Parathyroid adenoma (tissue), 2 donors: ENCODE measurements around the gene EXOC3L1.
A peak's percentile ranks its signal among the peaks of the same experiment; 100 is the strongest.

Experiments
- H2AFZ ChIP-seq: fragments of 300-600 bp; sonication (generic); one replicate; pipeline ENCODE4 v1.7.0; 2017; ENCODE audit warnings: antibody characterized with exemption, mild to moderate bottlenecking
- H3K27ac ChIP-seq: fragments of 300-600 bp; sonication (generic); one replicate; pipeline ENCODE4 v1.7.0; 2017
- H3K27me3 ChIP-seq: fragments of 300-600 bp; sonication (generic); one replicate; pipeline ENCODE4 v1.7.0; 2017; ENCODE audit warnings: low read length; ENCODE audit not compliant: control insufficient read depth, insufficient read depth
- H3K36me3 ChIP-seq: fragments of 300-600 bp; sonication (generic); one replicate; pipeline ENCODE4 v1.7.0; 2017; ENCODE audit warnings: low read length; ENCODE audit not compliant: control insufficient read depth, insufficient read depth
- H3K4me1 ChIP-seq: fragments of 300-600 bp; sonication (generic); one replicate; pipeline ENCODE4 v1.7.0; 2017; ENCODE audit warnings: control low read depth
- H3K4me2 ChIP-seq: fragments of 300-600 bp; sonication (generic); one replicate; pipeline ENCODE4 v1.7.0; 2017; ENCODE audit warnings: low read length
- H3K4me3 ChIP-seq: fragments of 300-600 bp; sonication (generic); one replicate; pipeline ENCODE4 v1.7.0; 2017; ENCODE audit warnings: low read depth, low read length
- H3K79me2 ChIP-seq: fragments of 300-600 bp; sonication (generic); one replicate; pipeline ENCODE4 v1.7.0; 2017; ENCODE audit warnings: control low read depth
- H3K9ac ChIP-seq: fragments of 300-600 bp; sonication (generic); one replicate; pipeline ENCODE4 v1.7.0; 2017; ENCODE audit warnings: mild to moderate bottlenecking
- H3K9me3 ChIP-seq: fragments of 300-600 bp; sonication (generic); one replicate; pipeline ENCODE4 v1.7.0; 2017; ENCODE audit warnings: low read length; ENCODE audit not compliant: control insufficient read depth
- TF ChIP-seq, protein P1 (sequence below): fragments of 300-600 bp; sonication (generic); IDR thresholded peaks from one replicate; pipeline ENCODE4 v1.7.0; 2017; ENCODE audit warnings: antibody characterized with exemption, mild to moderate bottlenecking
- donor health status: primary hyperparathyroidism.

EXOC3L1 gene

DNA sequence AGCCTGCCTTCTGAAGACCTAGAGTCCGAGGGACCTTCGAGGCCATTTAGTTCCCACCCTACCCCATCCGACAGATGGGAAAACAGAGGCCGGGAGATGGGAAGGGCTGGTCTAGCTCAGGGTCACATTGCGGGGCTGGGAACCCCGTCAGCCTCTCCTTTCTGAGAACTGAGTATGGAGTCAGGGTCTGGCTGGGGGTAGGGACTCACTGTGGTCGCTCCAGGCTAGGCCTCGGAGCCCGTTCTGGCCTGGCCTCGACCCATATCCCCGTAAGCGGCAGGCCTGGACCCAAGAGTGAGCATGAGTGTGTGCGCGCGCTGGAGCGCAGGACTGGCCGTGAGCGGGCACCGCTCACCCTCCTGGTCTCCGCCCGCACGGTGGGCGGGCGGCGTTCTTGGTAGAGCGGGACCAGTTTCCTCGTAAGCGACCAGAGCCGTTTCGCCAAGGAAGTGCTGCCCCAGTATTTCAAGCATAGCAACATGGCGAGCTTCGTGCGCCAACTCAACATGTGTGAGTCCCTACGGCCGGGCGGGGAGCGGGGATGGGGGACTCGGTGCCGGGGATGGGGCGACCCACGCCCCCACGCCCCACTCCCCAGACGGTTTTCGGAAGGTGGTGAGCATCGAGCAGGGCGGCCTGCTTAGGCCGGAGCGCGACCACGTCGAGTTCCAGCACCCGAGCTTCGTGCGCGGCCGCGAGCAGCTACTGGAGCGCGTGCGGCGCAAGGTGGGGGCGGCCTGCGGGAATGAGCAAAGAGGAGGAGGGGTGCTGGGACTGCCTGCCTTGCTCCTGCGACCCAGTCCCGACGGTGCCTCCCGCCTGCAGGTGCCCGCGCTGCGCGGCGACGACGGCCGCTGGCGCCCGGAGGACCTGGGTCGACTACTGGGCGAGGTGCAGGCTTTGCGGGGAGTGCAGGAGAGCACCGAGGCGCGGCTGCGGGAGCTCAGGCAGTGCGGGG, 24.5 kb downstream of the EXOC3L1 start:
- Histone ChIP-seq H3K79me2 (no peaks in the 10 kb centered on the region), H3K27ac (peak overlapping the region; percentile 52), H3K27me3 (no peaks in the 10 kb centered on the region), H3K4me2 (peak overlapping the region; percentile 81), H3K36me3 (no peaks in the 10 kb centered on the region), H3K4me3 (peak overlapping the region; percentile 75), H3K4me1 (peaks cover 20% of the 10 kb centered on the region), H3K9ac (no peak overlapping the region), H2AFZ (peak overlapping the region; percentile 73), H3K9me3 (no peaks in the 10 kb centered on the region)
- TF ChIP-seq, protein P1, sequence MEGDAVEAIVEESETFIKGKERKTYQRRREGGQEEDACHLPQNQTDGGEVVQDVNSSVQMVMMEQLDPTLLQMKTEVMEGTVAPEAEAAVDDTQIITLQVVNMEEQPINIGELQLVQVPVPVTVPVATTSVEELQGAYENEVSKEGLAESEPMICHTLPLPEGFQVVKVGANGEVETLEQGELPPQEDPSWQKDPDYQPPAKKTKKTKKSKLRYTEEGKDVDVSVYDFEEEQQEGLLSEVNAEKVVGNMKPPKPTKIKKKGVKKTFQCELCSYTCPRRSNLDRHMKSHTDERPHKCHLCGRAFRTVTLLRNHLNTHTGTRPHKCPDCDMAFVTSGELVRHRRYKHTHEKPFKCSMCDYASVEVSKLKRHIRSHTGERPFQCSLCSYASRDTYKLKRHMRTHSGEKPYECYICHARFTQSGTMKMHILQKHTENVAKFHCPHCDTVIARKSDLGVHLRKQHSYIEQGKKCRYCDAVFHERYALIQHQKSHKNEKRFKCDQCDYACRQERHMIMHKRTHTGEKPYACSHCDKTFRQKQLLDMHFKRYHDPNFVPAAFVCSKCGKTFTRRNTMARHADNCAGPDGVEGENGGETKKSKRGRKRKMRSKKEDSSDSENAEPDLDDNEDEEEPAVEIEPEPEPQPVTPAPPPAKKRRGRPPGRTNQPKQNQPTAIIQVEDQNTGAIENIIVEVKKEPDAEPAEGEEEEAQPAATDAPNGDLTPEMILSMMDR: no peak

DNA sequence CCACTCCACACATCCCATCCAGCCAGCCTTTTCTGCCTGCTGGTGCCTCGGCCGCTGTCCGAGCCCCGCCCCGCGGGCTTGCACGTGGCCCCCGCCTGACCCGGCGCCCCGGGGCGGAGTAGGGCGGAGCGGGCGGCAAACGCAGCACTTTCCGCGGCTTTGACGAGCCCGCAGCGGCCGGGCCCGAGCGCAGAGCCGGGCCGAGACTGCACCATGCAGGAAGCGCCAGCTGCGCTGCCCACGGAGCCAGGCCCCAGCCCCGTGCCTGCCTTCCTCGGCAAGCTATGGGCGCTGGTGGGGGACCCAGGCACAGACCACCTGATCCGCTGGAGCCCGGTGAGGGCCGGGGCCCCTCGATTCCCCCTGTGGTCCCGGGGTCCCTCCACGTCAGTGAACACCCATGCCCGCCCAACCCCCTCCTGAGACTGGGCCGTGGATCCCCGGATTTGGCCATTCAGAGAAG, 25.3 kb downstream of the EXOC3L1 start, which contains the start of gene HSF4:
HSF4 (plus strand) TSS at position 147 of the 463 bp plus-strand sequence; CDS start at position 214, 67 bp downstream.
- Histone ChIP-seq H3K27me3 (no peaks in the 10 kb centered on the region), H3K9me3 (no peaks in the 10 kb centered on the region), H3K9ac (no peak within 1 kb of the TSS), H3K4me1 (peaks cover 17% of the 10 kb centered on the region), H2AFZ (peak within 1 kb of the TSS; percentile 80), H3K4me3 (peak within 1 kb of the TSS; percentile 75), H3K79me2 (no peaks in the 10 kb centered on the region), H3K36me3 (no peaks in the 10 kb centered on the region), H3K27ac (peak within 1 kb of the TSS; percentile 74), H3K4me2 (peak within 1 kb of the TSS; percentile 81)
- TF ChIP-seq, protein P1: no peak

DNA sequence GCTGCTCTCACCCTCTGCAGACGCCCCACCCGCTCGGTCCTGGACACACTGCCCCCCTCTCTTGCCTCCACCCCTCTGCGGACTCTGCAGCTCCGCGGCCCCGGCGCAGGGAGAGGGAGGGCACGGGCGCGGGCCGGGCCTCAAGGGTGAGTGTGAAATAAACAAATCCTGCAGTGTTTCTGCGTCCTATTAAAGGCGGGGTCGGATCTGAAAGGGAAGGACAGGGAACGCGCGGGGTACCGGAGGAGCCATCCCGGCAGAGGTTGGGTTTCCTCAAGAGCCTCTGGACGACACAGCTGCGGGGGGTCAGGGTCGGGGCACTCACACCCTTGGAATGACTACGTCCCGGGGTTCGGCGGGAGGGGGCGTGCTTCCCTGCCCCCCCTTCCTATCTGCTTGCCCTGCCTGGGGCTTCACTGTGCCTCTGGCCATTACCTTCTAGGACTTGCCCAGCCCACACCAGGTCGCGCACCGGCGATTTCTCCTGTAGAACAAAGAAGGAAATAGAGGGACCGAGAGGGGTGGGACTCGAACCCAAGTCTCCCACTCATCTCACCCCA, 25.9 kb downstream of the EXOC3L1 start:
- H3K36me3 ChIP-seq: no peaks in the 10 kb centered on the region
- TF ChIP-seq, protein P1: no peak
- H3K27me3 ChIP-seq: no peaks in the 10 kb centered on the region
- peaks cover 12% of the 10 kb centered on the region for H3K4me1 ChIP-seq
- no peak overlapping the region for H3K9ac ChIP-seq
- peak overlapping the region; percentile 74 for H3K27ac ChIP-seq
- H2AFZ ChIP-seq: peak overlapping the region; percentile 80
- H3K4me2 ChIP-seq: peak overlapping the region; percentile 76
- H3K79me2 ChIP-seq: no peaks in the 10 kb centered on the region
- peak overlapping the region; percentile 75 for H3K4me3 ChIP-seq
- H3K9me3 ChIP-seq: no peaks in the 10 kb centered on the region

DNA sequence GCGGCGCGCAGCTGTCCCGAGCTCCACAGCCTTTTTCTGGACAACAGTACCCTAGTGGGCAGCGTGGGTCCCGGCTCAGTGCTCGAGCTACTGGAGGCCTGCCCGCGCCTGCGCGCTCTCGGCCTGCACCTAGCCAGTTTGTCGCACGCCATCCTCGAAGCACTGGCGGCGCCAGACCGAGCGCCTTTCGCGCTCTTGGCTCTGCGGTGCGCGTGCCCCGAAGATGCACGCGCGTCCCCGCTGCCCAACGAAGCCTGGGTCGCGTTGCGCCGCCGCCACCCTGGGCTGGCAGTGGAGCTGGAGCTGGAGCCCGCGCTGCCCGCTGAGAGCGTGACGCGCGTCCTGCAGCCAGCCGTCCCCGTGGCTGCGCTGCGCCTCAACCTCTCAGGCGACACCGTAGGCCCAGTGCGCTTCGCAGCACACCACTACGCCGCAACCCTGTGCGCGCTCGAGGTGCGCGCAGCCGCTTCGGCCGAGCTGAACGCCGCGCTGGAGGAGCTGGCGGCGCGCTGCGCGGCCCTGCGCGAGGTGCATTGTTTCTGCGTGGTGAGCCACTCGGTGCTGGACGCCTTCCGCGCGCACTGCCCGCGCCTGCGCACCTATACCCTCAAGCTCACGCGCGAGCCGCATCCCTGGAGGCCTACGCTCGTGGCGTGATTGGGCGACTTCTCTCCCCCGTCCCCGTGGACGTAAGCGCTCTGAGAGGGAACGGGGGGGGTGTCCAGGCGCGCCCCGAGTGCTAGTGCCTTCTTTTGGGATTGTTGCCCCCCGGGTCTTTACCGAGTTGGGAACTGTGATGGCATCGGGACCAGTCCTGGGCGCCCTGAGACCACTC, 26.6 kb downstream of the EXOC3L1 start:
- Histone ChIP-seq H3K79me2 (no peaks in the 10 kb centered on the region), H3K4me2 (peak overlapping the region; percentile 76), H3K27me3 (no peaks in the 10 kb centered on the region), H3K4me3 (peak overlapping the region; percentile 75), H3K4me1 (peaks cover 12% of the 10 kb centered on the region), H3K9me3 (no peaks in the 10 kb centered on the region), H3K9ac (no peak overlapping the region), H2AFZ (peak overlapping the region; percentile 80), H3K36me3 (no peaks in the 10 kb centered on the region), H3K27ac (peak overlapping the region; percentile 74)
- TF ChIP-seq, protein P1: no peak
